T-helper 1 cell (primary cell): Measurements from ENCODE around the gene ZNF841.
A peak's percentile ranks its signal among the peaks of the same experiment; 100 is the strongest.
"Not testable (repeated sequence)": the region's sequence is repeated elsewhere in the genome, so short reads cannot be mapped to it uniquely, and the experiment has no call there.

ENCODE experiments used
- DNase-seq, 5 donors: peaks; one replicate each; pipeline ENCODE4 v3.0.0-alpha.2; 2012 to 2020
- total RNA-seq, 4 donors: gene quantifications; one replicate each; lab custom pipeline; 2026; lab: John Stamatoyannopoulos, UW

Gene ZNF841
- 17.7 to 47.3 (median 36.5) reads per million in 4 donors for total RNA-seq

DNA sequence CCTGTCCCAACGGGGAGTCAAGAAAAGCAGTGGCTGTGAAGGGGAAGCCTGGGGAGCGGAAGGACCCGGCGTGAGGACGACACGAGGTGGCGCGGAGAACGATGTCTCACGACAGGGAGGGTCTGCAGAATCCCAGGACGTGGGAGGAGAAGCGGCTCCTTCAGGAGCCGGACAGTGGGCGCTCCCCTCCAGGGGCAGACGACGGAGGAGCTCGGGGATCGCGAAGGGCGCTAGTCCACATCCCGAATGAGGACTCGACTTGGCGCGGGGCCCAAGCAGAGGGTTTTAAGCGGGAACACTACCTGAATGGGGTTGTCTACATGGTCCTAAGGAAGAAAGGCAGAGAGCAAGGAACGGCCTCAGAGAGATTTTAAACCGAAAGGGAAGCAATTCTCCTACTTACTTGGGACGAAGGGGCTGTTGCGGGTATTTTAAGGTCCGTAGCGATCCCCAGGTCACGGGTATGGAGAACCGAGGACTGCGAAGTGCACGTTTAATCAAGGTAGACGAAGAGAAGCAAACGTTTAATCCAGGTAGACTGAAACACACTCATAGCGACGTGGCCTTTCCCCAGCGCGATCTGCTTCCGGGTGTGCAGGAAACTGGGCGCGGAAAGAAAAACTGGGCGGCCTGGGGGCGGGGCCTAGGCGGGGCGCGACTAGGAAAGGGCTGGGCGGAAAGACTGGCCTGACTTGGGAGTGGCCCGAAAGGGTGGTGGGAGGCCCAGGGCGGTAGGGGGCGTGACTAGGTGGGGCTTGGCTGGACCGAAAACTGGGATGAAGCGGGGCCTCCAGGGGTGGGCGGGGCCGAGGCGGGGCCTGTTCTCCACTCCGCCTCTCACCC, at the start of gene ZNF841:
ZNF841 (minus strand) TSS at position 594 of the 843 bp plus-strand sequence. CDS start 10,964 bp downstream, outside the sequence.
- DNase-seq: peak; percentile 66 to 85 (median 76)

DNA sequence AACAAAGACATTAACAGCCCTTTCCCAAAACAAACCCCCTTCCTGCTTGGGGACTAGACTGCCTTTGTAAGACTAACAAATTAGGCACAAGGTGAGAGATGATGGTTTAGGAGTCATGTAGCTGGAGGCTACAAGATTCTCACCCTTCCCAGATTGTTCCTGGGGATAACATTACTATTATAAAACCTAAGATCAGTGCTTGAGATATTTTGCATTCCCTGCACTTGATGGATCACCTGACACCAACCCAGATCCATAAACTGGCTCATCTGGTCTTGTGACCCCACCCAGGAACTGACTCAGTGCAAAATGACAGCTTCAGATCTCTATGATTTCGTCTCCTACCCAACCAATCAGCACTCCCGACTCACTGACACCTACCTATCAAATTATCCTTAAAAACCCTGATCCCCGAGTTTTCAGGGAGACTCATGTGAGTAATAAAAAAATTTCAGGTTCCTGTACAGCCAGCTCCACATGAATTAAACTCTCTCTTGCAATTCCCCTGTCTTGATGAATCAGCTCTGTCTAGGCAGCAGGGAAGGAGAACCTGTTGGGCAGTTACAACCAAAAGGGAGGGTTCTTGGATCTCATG, 46.5 kb upstream of the ZNF841 start:
- no peak for DNase-seq

DNA sequence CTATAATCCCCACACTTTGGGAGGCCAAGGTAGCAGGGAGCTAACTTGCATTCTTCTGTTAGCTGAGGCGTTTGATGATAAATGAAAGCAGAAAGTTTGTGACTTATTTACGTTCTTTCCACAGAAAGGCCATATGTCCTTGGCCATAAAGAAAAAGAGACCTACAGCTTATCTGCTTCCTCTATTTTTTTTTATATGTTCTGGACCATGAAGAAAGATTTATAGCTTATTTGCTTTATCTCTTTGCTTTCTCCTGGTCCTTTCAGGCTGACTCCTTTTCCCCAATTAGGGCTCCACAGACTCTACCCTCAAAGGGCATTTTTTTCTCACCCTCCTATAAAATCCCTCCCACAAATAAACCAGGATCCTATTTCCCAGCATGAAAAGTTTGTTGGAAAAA, 45.6 kb upstream of the ZNF841 start:
- no peak for DNase-seq

DNA sequence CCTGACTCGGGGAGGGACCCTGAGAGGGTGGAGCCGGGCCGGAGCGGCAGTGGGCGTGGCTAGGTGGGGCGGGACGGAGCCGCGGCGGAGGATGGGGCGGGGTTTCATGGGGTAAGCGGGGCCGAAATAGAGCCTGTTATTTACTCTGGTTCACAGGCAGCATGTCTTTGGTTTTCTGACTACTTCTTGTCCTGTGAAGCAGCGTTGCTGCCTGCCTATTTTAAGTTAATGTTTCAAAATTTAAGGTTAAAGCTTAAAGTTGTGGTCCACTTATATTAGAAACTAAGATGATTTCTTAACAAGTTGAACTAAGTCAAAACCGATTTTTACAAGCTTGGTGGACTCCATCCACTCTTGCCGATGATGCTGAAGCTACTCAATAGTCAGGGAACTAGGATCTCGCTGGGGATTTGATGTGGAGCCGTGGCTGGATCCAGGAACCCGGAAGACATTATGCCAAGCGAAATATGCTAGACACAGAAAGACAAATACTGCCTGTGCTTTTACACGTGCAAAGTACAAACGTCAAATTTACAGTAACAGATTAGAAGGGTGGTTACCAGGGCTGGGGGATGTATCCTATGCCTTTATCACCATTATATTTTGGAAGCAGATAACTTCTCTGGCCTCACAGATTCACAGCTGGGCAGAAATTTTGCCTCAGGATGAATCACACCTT, 44.6 kb upstream of the ZNF841 start:
- DNase-seq: peak in 3 of 5 donors; percentile 97 to 98 (median 97)

DNA sequence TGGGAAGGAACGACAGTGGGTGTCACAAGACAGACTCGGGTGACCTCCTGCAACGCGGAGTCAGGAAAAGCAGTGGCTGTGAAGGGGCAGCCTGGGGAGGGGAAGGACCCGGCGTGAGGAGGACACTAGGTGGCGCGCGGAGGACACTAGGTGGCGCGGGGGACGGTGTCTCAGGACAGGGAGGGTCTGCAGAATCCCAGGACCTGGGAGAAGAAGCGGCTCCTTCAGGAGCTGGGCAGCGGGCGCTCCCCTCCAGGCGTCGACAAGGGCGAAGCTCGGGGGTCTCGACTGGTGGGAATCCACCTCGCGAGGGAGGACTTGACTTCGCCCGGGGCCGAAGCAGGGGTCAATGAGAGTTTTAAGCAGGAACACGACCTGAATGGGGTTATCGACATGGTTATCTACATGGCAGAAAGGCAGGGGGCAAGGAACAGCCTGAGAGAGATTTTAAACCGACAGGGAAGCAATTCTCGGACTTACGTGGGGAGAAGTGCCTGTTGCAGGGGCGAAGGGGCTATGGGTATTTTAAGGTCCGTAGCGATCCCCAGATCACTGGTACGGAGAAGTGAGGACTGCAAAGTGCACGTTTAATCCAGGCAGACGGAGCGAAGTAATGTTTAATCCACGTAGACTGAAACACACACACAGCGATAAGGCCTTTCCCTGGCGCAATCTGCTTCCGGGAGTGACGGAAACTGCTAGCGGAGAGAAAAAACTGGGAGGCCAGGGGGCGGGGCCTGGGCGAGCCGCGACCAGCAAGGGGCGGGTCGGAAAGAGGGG, 43.9 kb upstream of the ZNF841 start, which contains the start of gene ZNF616:
ZNF616 (minus strand) TSS at position 687 of the 780 bp plus-strand sequence. CDS start 9,426 bp downstream, outside the sequence.
- peak; percentile 57 to 97 (median 67) for DNase-seq

DNA sequence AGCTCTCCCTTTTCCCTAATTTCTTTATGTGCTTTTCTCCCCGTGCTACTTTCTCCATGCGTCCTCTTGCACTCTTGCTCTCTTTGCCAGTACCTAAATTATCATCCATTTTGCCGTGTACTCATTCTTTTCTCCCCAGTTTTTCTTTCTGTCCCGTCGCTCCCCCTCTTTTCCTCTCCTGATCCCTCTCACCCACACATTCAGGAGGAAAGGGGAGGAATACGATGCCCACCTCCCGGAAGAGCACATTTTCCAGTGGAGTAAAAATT, 43.4 kb upstream of the ZNF841 start:
- no peak for DNase-seq

DNA sequence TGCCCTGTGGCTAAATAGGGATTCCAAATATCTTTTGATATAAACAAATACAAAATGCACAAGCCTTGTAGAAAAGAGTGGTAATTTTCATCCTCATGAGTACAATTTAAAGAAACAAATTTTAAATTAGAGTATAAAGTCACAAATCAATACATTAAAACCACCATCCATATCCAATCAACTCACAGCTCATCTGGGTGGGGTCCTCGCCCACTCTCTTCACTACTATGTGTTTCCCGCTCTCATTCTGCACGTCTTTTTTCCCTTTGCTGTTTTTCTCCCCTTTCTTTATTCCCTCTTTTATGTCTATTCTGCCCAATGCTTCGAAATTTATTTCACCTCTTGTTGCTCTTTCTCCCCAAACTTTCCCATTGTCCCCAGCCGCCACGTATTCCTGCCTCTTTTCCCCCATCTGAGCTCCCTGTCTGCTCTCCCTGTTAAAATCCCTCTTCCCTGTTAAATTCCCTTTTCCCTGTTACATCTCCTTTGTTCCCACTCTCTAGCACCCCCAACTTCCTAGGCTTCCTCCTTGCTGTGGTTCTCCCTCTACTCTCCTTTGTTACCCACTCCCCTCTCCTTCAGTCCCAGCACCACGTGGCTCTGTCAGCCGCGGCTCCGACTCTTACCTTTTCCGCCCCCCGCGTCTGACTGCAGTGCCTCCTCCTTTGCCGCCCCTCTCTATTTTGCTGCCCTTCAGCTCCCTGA, 42.9 kb upstream of the ZNF841 start:
- no peak for DNase-seq

DNA sequence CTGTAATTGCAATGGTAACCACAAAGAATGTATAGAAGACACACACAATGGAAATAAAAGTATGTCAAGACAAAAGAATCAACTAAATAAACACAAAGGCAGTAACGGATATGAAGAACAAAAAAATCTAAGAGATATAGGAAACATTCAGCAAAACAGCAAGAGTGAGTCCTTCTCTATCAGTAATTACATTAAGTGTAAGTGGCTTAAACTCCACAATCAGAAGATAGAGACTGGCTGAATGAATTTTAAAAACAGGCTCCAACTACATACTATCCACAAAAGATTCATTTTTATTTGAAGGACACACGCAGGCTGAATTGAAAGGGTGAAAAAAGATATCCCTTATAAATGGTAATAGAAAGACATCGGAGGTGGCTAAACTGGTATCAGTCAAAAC, 24.7 kb upstream of the ZNF841 start:
- no peak for DNase-seq

DNA sequence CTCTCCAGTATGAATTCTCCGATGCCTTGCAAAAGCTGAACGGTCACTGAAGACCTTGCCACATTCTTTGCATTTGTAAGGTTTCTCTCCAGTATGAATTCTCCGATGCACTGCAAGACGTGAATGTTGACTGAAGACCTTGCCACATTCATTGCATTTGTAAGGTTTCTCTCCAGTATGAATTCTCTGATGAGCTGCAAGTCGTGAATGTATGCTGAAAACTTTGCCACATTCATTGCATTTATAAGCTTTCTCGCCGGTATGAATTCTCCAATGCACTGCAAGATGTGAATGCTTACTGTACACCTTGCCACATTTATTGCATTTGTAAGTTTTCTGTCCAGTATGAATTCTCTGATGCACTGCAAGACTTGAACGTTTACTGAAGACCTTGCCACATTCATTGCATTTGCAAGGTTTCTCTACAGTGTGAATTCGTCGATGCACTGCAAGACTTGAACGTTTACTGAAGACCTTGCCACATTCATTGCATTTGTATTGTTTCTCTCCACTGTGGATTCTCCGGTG, 20.0 kb upstream of the ZNF841 start:
- no peak for DNase-seq

DNA sequence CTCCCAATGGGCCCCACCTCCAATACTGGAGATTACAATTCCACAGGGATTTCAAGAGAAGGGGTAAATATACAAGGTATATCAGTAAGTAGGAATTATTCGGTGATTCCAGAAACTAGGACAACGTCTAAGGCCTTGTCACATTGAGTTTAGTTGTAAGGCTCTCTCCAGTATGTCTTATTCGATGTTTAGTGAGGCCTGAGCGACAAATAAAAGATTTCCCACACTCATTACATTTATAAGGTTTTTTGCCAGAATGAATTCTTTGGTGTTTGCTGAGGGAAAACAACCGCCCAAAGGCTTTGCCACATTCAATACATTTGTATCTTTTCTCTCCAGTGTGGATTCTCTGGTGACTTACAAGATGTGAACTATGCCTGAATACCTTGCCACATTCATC, 19.1 kb upstream of the ZNF841 start:
- no peak for DNase-seq

DNA sequence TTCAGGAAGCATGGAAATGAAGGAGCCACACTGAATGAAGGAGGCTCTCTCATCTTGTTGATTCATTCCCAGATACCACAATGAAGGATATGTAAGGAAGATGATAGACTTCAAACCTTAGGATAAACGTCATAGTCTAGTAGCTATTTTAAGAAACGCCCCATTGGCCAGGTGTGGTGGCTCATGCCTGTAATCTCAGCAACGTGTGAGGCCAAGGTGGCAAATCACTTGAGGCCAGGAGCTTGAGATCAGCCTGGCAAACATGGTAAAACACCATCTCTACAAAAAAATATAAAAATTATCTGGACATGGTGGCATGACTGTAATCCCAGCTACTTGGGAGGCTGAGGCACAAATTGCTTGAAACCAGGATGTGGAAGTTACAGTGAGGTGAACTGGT, 17.1 kb upstream of the ZNF841 start:
- DNase-seq: no peak

DNA sequence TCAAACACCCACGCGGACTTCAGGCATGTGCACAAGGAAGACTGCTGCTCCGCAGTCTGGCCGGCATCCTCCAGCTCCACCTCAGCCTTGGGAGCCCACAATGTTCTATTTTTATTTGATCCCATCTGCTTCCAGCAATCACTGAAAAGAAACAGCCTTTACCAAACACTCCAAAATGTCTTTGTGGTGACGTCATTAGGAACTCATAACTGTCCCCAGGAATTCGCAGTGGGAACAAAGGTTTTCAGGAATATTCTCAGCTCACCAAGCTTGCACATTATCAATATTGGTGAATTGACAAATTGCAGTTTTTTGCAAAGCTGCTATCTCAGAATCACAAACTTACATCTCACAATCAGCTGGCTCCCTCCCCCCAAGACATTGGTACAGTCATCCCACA, 15.2 kb upstream of the ZNF841 start:
- no peak for DNase-seq

DNA sequence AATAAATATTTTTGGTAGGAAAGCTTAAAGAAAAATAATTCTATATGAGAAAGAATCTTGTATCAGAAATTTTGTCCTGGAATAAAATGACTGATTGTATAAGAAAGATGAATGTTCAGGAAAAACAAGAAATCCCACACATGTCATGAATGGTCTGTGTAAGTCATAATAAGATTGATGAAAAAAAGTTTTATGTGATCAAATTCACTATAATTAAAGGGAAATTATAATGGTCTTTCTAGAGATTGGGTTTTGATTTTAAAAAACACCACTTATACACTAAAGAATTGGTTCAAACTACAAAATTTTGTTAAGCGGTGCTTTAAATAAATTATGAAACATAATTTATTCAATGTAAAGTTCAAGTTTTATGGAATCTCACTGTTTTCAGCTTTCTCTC, 7.2 kb upstream of the ZNF841 start:
- no peak for DNase-seq

DNA sequence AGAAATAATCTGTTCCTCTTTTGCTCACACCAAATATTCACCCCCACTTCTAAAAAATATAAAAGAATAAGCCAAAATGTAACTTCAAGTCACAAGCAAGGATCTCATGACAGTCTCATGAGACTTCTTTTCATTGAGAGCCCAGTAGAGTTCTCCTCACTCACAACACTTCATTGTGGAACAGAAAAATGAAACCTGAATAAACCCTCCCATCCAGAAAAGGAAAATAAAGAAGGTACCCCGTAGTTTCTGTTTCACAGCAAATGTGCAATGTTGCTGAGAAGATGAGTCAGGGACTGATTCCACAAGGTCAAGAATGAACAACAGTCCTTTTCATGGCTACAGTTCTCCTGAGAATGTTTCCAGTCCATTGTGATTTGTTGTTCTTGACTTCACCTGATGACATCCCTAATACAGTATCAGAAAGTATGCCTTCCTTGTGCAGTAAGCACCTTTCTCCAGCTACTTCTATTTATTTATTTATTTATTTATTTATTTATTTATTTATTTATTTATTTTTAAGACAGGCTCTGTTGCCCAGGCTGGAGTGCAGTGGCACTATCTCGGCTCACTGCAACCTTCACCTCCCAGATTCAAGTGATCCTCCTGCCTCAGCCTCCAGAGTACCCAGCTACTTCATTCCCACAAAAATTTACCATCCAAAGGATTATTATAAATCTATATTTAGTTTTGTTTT, 6.4 kb upstream of the ZNF841 start:
- DNase-seq: no peak

DNA sequence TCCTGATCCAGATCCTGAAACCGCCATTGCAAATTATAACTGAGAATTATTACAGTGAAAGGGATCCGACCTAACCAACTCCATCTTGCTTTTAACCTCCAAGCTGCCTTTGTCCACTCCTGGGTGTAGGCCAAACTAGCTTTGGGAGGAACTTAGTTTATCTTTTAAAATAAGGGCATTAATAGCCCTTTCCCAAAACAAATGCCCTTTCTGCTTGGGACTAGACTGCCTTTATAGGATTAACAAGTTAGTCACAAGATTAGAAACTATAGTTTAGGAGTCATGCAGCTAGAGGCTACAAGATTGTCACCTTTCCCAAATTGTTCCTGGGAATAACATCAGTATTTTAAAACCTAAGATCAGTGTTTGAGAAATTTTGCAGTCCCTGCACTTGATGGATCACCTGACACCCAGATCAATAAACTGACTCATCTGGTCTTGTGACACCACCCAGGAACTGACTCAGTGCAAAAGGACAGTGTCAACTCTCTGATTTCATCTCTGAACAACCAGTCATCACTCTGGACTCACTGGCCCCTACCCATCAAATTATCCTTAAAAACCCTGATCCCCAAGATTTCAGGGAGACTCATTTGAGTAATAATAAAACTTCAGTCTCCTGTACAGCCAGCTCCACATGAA, 4.1 kb upstream of the ZNF841 start:
- no peak for DNase-seq

DNA sequence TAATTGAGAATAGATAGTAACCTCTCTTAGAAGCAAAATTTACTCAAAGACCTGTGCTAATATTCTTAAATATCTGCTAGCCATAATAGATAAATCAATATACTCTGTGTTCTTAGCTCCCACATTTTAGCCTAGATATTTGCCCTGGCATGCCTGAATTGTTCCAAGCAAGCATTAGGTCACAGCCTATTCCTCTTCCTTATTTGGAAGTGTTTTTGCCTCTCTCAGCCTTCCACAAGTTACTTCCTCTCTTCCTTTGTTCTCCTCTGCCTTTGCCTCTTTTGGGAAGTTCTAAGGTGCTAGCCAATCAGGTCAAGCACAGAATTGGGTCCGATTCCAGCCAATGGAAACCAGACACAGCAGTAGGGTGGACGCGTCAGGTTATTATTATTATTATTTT, 851 bp upstream of the ZNF841 start:
- not testable (repeated sequence) for DNase-seq

DNA sequence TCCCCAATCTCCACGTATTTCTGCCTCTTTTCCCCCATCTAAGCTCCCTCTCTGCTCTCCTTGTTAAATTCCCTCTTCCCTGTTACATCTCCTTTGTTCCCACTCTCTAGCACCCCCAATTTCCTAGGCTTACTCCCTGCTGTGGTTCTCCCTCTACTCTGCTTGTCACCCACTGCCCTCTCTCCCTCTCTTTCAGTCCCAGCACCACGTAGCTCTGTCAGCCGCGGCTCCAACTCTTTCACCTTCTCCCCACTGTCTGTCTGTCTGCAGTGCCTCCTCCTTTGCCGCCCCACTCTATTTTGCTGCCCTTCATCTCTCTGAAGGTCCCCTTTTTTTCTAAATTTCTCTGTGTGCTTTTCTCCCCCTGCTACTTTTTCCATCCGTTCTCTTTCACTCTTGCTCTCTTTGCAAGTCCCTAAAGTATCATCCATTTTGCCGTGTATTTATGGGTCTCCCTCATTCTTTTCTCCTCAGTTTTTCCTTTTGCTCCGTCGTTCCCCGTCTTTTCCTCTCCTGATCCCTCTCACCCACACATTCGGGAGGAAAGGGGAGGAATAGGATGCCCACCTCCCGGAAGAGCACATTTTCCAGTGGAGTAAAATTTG, 937 bp downstream of the ZNF841 start:
- no peak for DNase-seq

DNA sequence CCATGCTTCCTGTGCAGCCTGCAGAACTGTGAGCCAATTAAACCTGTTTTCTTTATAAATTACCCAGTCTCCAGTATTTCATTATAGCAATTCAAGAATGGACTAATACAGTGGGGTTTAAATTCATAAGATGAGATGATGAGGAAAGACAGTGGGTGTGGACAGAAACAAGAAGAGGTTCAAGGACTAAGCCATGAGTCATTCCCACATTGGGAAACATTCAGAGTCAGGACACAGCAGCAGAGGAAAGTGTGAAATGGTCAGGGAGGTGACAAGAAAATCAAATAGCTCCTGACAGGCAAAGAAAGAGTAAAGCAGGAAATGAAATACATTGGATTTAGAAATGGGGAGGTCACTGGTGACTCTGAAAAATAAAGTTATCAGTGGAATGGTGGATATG, 9.1 kb downstream of the ZNF841 start:
- DNase-seq: no peak

DNA sequence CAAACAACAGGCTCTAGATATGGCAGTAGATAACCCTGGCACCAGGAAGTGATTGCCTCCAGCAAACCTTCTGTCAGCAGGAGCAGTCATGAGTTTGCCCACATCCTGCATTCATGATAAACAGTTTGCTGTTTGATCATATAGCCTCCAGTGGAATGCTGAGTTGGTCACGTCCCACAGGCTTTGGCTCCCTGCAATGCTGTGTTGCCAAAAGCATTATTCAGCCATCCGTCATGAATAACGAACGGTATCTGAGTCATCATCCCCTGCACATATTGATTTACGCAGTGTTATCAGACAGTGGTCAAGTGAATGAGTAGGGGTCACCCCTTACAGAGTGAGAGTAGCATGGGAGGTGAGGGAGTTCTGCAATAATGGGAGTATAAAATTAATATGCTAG, 25.1 kb downstream of the ZNF841 start:
- DNase-seq: no peak

DNA sequence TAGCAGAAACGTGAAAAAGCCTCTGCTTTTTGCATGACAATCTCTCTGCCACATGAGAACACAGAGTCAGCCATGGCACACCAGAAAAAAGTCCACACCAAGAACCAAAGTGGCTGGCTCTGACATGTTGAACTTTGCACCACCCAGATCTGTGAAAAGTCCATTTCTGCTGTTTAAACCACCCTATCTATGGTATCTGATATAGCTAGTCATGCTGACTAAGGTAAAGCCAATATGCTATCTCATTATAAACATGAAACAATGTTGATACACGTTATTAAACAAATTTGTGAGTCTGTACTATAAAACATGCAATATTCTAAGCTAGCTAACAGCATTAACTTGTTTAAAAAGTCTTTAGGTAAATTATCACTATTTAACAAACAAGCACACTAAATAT, 25.9 kb downstream of the ZNF841 start:
- no peak for DNase-seq
